Activated naive CD8-positive, alpha-beta T cell treated with anti-CD3 and anti-CD28 coated beads, Interleukin-2, amount 10 ng/mL, durations not matched to agents 7 days and 5 days (primary cell): ENCODE measurements around the gene SLC10A3. TPM values are rescaled to one million over a fixed set of nuclear protein-coding genes. Genes with fewer than 3 reads are reported as not detected.

Experiments
- ATAC-seq: fragments of 150-1000 bp; cut with Tn5 transposase; one replicate; pipeline ENCODE4 v1.10.0; 2021; ENCODE audit warnings: low read depth, moderate library complexity
- POLR2A ChIA-PET: fragments of 350-600 bp; sonication (Branson Sonifier 250); formaldehyde crosslinking; loops from one replicate; lab custom pipeline; 2021; ENCODE audit warnings: antibody characterized with exemption; lab: Charles Lee
- DNase-seq: peaks from one replicate; pipeline ENCODE4 v3.0.0; 2021
- H3K27ac Mint-ChIP-seq: one replicate; pipeline ENCODE4 v1.8.0; 2022; ENCODE audit warnings: mild to moderate bottlenecking, mixed read lengths
- H3K27me3 Mint-ChIP-seq: one replicate; pipeline ENCODE4 v1.8.0; 2022; ENCODE audit warnings: mild to moderate bottlenecking, moderate library complexity, mixed read lengths
- H3K36me3 Mint-ChIP-seq: one replicate; pipeline ENCODE4 v1.8.0; 2021; ENCODE audit warnings: mild to moderate bottlenecking, mixed read lengths
- H3K4me1 Mint-ChIP-seq: one replicate; pipeline ENCODE4 v1.8.0; 2021; ENCODE audit warnings: mixed read lengths
- H3K4me3 Mint-ChIP-seq: one replicate; pipeline ENCODE4 v1.8.0; 2022; ENCODE audit warnings: mild to moderate bottlenecking, moderate library complexity, mixed read lengths
- H3K9me3 Mint-ChIP-seq: one replicate; pipeline ENCODE4 v1.8.0; 2021; ENCODE audit warnings: mixed read lengths
- total RNA-seq, 2 experiments: library from RNA; stranded (reverse); gene quantifications; one replicate each; pipeline ENCODE4 v1.2.3, GENCODE V29; 2021

SLC10A3 gene, protein sequence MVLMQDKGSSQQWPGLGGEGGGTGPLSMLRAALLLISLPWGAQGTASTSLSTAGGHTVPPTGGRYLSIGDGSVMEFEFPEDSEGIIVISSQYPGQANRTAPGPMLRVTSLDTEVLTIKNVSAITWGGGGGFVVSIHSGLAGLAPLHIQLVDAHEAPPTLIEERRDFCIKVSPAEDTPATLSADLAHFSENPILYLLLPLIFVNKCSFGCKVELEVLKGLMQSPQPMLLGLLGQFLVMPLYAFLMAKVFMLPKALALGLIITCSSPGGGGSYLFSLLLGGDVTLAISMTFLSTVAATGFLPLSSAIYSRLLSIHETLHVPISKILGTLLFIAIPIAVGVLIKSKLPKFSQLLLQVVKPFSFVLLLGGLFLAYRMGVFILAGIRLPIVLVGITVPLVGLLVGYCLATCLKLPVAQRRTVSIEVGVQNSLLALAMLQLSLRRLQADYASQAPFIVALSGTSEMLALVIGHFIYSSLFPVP
- total RNA-seq: 10 to 100 TPM; 25.3 to 27.3 TPM

DNA sequence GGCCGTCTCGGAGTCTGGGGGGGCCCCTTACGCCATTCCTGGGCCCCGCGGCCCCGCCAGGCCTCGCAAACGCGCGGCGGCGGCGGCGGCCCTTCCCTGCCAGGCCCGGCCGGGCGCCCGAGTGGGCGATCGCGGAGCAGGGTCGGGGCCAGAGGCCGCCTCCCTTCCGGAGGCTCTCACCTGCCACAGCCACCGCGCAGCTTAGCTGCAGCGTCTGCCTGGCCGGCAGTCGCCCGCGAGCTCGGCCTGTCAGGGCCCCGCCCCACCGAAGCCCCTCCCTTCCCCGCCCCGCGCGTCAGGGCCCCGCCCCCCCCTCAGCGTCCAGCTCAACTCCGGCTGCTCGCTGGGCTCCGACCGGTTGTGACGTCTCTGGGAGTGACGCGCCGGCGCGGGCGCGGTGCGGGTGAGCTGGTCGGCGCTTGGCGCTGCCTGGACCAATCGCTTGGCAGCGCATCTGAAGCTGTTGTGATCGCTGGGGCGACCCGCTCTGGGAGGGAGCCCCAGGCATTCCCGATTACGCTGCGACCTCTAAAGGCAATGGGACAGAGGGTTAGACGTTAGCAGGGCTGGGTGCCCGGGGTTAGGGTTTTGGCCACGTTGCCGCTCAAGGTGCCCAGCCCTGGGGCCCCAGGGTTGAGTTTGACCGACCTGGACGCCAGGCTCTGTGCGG, at the start of gene SLC10A3:
Gene SLC10A3 (minus strand): TSS at position 216 of the 670 bp plus-strand sequence. CDS start 1,689 bp downstream, outside the sequence.
- H3K4me3 Mint-ChIP-seq: peak within 1 kb of the TSS; percentile 90
- no peaks in the 10 kb centered on the region for H3K27me3 Mint-ChIP-seq
- peaks cover 6% of the 10 kb centered on the region for H3K4me1 Mint-ChIP-seq
- H3K27ac Mint-ChIP-seq: peak within 1 kb of the TSS; percentile 92
- peaks cover 2% of the 10 kb centered on the region for H3K36me3 Mint-ChIP-seq
- peak; percentile 87 for ATAC-seq
- POLR2A ChIA-PET: interaction anchor here (0.8 to 3.3 kb wide), 20 partner anchors 9 to 470 kb away, joined by 3 to 32 read pairs (median 6); partner anchors contain the start of genes ATP6AP1, DNASE1L1, FAM3A and IKBKG
- peak; percentile 87 for DNase-seq
- no peaks in the 10 kb centered on the region for H3K9me3 Mint-ChIP-seq

DNA sequence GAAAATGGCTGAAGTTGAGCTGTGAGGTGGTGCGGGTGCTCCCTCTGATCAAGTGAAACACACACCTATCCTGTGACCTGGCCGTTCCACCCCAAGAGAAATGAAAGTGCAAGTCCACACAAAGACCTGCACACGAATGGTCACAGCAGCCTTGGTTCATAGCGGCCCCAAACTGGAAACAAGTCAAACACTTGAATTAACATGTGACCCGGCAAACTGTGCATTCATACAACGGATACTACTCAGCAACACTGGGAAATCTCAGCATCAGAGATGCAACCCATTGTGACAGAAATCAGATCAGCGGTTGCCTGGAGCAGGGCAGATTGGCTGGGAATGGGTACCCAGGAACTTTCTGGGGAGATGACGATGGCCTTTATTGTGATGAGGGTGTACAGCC, 48.6 kb upstream of the SLC10A3 start:
- no peak for ATAC-seq
- Mint-ChIP-seq H3K36me3 (no peaks in the 10 kb centered on the region), H3K27ac (no peak overlapping the region), H3K27me3 (no peaks in the 10 kb centered on the region), H3K9me3 (no peaks in the 10 kb centered on the region), H3K4me3 (no peak overlapping the region), H3K4me1 (peaks cover 21% of the 10 kb centered on the region)
- no peak for DNase-seq
- POLR2A ChIA-PET: no interaction called here

DNA sequence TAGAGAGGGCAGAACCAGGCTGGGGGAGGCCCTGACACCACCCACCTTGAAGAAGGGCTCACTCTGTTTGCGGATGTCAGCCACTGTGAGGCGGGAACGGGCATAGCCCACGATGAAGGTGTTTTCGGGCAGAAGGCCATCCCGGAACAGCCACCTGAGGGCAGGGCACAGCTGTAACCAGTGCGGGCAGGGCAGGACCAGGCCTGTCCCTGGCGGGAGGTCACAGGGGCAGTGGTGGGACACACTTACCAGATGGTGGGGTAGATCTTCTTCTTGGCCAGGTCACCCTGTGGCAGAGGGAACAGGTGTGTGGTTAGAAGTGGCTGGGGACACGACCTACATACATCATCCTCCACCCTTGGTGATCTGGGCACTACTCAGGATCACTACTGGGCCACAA, 45.5 kb upstream of the SLC10A3 start:
- DNase-seq: no peak
- Mint-ChIP-seq H3K4me1 (peaks cover 8% of the 10 kb centered on the region), H3K27ac (peak overlapping the region; percentile 16), H3K4me3 (no peak overlapping the region), H3K36me3 (peaks cover 2% of the 10 kb centered on the region), H3K27me3 (no peaks in the 10 kb centered on the region), H3K9me3 (no peaks in the 10 kb centered on the region)
- POLR2A ChIA-PET: no interaction called here
- ATAC-seq: no peak

DNA sequence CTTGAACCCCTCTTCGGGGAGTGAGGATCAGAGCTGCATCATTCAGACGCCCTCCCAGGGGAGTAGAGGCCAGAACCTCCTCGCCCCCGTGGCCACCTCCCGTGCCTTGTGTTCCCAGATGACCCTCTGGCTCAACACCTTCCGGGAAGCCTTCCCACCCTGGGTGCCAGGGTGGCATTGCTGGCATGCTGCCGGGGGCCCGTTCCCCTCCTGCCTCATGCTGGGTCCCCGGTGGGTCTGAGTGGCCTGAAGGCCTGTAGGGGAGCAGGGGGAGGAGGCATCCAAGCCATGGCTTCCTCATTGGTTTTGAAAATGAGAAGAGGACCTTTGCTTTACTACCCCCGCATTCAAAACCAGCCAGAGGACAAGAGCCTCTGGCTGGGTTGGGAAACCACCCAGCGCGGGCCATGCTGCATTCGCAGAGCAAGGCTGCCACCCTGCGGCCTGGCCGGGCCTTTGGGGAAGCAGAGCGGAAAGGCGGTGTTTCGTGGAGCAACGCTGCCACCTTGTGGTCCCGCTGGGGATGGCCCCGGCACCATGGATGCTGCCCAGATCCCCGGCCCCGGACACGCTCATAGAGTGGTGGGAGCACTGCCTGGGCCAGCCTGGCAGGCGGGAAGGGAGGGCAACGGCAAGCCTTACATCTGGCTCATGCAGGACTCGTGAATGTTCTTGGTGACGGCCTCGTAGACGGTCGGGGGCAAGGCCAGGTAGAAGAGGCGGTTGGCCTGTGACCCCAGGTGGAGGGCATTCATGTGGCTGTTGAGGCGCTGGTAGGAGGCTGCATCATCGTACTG, 44.3 kb upstream of the SLC10A3 start:
- ATAC-seq (peak; percentile 90), DNase-seq (peak; percentile 88)
- Mint-ChIP-seq H3K4me3 (no peak overlapping the region), H3K27ac (no peak overlapping the region), H3K27me3 (no peaks in the 10 kb centered on the region), H3K36me3 (peaks cover 2% of the 10 kb centered on the region), H3K4me1 (peaks cover 8% of the 10 kb centered on the region), H3K9me3 (no peaks in the 10 kb centered on the region)
- POLR2A ChIA-PET: no interaction called here

DNA sequence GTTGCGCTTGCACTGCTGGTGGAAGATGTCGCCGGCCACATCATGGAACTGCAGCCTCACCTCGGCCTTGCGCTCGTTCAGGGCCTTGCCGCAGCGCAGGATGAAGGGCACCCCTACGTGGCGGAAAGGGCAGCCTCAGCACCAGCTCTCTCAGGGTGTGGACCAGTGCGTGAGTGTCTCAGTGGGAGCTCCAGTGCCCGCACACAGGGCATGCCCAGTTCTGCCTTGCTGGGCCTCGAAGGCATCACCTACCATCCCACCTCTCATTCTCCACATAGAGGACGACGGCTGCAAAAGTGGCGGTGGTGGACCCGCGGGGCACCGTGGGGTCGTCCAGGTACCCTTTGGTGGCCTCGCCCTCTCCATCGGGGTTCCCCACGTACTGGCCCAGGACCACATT, 42.3 kb upstream of the SLC10A3 start:
- POLR2A ChIA-PET: interaction anchor here (1.7 to 1.8 kb wide), 2 partner anchors 134 to 136 kb away, joined by 6 to 7 read pairs; partner anchors contain the start of gene RPL10
- ATAC-seq: no peak
- no peak for DNase-seq
- peaks cover 2% of the 10 kb centered on the region for H3K36me3 Mint-ChIP-seq
- peaks cover 1% of the 10 kb centered on the region for H3K4me1 Mint-ChIP-seq
- H3K4me3 Mint-ChIP-seq: no peak overlapping the region
- H3K27ac Mint-ChIP-seq: no peak overlapping the region
- H3K9me3 Mint-ChIP-seq: no peaks in the 10 kb centered on the region
- no peaks in the 10 kb centered on the region for H3K27me3 Mint-ChIP-seq

DNA sequence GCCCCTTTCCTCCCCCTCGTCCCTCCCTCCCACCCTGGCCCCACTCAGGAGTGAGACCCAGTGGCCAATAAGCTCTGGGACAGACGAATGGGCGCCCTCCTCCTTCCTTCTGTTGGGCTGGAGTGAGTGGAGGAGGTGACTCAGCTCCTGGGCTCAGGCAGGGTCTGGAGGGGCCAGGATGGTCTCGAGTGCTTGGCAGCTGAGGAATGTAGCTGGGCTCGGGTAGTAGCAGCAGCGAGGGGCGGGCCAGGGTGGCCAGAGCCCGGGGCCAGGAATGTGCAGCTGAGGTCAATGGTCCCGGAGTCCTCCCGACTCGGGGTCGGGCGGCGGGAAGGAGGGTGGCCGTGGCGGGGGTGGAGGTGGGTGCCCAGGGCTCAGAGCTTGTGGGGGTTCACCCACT, 41.2 kb upstream of the SLC10A3 start:
- Mint-ChIP-seq H3K27ac (no peak overlapping the region), H3K27me3 (no peaks in the 10 kb centered on the region), H3K4me1 (peaks cover 6% of the 10 kb centered on the region), H3K9me3 (no peaks in the 10 kb centered on the region), H3K36me3 (peaks cover 2% of the 10 kb centered on the region), H3K4me3 (no peak overlapping the region)
- POLR2A ChIA-PET: interaction anchor here (1.7 to 1.8 kb wide), 2 partner anchors 133 to 135 kb away, joined by 6 to 7 read pairs; partner anchors contain the start of gene RPL10
- no peak for DNase-seq
- ATAC-seq: no peak

DNA sequence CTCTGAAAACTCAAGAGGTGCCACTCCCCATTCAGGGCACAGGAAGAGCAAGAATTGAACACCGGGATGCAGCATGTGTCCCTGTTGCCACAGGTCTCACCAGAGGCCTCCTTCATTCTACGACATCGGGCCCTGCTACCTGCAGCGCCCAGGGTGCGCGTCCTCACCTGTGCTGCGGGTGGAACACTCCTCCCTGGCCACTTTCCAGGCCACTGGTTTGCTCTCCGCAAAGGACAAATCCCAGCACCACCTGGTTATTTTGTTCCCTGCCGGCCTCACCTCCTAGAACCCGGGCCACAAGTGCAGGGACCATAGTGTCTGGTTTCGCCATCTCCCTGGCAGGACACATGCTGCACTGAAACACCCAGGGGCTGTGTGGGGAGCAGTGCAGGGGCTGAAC, 39.9 kb upstream of the SLC10A3 start:
- Mint-ChIP-seq H3K9me3 (no peaks in the 10 kb centered on the region), H3K4me3 (no peak overlapping the region), H3K4me1 (peaks cover 14% of the 10 kb centered on the region), H3K36me3 (peaks cover 2% of the 10 kb centered on the region), H3K27me3 (no peaks in the 10 kb centered on the region), H3K27ac (no peak overlapping the region)
- DNase-seq (no peak), ATAC-seq (no peak)
- POLR2A ChIA-PET: no interaction called here

DNA sequence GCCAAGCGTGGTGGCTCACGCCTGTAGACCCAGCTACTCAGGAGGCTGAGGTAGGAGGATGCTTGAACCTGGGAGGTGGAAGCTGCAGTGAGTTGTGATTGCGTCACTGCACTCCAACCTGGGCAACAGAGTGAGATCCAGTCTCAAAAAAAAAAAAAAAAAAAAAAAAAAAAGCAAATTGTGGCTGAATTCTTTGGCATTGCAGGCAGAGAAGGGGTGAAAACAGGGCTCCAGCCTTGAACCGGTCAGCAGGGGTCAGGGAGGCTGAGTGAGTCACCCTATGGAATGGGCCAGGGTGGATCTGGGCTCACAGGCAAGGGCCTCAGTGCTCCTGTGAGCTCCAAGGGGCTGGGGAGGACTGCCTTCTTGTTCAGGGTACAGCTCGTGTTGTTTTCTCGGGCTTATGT, 38.8 kb upstream of the SLC10A3 start:
- no peak overlapping the region for H3K4me3 Mint-ChIP-seq
- DNase-seq: no peak

DNA sequence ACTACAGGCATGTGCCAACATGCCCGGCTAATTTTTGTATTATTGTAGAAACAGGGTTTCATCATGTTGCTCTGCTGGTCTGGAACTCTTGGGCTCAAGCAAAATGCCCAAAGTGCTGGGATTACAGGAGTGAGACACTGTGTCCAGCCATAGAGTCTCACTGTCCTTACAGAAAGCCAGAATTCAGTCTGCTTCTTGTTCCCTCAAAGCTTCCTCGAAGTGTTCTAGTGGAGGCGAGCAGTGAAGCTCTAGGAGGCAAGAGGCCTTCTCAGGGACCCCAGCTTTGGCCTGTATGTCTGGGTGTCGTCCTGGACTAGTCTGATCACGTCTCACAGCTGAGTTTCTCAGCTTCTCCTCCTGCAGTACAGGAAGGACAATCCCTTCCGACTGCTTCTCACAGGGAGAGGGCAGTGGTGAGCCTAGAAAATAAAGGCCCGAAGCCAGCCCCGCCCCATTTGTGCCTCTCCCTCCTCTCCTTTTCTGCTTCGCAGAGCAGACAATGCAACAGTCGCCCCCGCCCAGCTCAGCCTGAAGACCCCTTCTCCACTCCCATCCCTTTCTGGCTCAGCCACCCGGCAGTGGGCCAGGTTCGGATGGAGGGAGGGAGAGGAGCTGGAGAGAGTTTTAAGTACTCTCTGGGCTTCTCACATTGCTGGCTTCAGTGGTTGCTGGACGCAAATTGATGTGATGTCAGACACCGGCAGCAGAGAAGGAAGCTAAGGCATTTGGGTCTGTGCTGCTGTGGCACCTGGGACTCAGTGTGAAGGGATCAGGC, 36.7 kb upstream of the SLC10A3 start:
- Mint-ChIP-seq H3K27me3 (no peaks in the 10 kb centered on the region), H3K27ac (peak overlapping the region; percentile 77), H3K36me3 (no peaks in the 10 kb centered on the region), H3K4me1 (peaks cover 14% of the 10 kb centered on the region), H3K4me3 (peak overlapping the region; percentile 19), H3K9me3 (no peaks in the 10 kb centered on the region)
- POLR2A ChIA-PET: interaction anchor here (0.7 to 2.0 kb wide), 7 partner anchors 11 to 129 kb away, joined by 3 to 15 read pairs (median 6); partner anchors contain the start of genes FAM3A and SLC10A3
- DNase-seq (peak; percentile 65), ATAC-seq (peak; percentile 88)

More for the DNA sequence above, 38.8 kb upstream of the SLC10A3 start:
- no peak for ATAC-seq
- Mint-ChIP-seq H3K27me3 (no peaks in the 10 kb centered on the region), H3K27ac (no peak overlapping the region), H3K4me1 (peaks cover 14% of the 10 kb centered on the region), H3K9me3 (no peaks in the 10 kb centered on the region), H3K36me3 (peaks cover 2% of the 10 kb centered on the region)
- POLR2A ChIA-PET: no interaction called here

DNA sequence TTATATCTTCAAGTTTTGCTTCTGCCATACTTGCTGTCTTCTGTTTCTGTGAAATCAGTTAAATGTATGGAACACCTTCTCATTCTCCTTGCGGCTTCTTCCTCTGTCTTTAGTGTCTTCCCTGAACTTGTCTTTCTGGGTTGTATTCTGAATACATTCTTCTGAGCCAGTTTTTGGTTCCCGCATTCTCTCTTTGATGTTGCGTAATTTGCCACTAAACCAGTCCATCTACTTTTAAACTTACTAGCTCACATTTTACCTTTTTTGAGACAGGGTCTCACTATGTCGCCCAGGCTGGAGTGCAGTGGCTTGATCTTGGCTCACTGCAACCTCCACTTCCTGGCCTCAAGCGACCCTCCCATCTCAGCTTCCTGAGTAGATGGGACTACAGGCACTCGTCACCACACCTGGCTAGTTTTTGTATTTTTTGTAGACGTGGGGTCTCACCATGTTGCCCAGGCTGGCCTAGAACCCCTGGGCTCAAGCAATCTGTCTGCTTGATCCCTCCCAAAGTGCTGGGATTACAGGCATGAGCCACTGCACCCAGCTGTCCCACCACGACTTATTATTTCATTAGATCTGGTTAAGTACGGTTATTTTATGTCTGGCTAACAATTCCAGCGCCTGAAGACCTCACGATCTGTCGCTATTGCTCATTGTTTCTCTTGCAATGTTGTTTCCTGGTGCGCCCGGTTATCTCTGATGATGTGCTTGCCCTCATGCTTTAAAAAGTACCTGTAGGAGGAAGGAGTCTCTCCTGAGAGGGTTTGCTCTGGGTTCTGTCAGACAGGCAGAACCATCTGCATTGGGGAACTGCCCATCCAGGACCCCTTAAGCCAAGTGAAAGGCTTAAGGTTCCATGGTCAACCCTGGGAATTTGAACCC, 35.4 kb upstream of the SLC10A3 start:
- POLR2A ChIA-PET: interaction anchor here (1.3 kb wide), 2 partner anchors 36 to 128 kb away, joined by 3 to 4 read pairs; partner anchors contain the start of gene SLC10A3
- H3K27ac Mint-ChIP-seq: peak overlapping the region; percentile 81
- H3K4me1 Mint-ChIP-seq: peaks cover 14% of the 10 kb centered on the region
- peak overlapping the region; percentile 22 for H3K4me3 Mint-ChIP-seq
- DNase-seq: no peak
- ATAC-seq: no peak
- H3K27me3 Mint-ChIP-seq: no peaks in the 10 kb centered on the region
- H3K9me3 Mint-ChIP-seq: no peaks in the 10 kb centered on the region
- H3K36me3 Mint-ChIP-seq: no peaks in the 10 kb centered on the region

DNA sequence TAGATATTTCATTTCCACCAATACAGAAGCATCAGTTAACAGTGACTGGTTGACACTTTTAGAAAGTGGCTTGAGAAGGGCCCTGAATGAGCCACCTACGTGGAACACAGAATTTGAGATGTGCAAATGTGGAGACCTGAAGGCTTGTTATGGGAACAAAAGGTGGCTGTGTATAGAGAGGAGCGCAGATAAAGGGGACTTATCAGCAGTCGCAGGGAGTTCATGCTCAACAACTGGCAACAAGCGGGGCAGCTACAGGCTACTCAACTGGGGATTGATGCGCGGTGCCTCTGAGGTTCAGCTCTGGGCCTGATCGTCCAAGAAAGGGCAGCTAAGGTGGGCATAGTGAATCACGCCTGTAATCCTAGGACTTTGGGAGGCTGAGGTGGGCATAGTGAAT, 29.0 kb upstream of the SLC10A3 start:
- Mint-ChIP-seq H3K4me3 (no peak overlapping the region), H3K36me3 (peaks cover 5% of the 10 kb centered on the region), H3K27me3 (no peaks in the 10 kb centered on the region), H3K9me3 (no peaks in the 10 kb centered on the region), H3K4me1 (peaks cover 10% of the 10 kb centered on the region), H3K27ac (no peak overlapping the region)
- POLR2A ChIA-PET: no interaction called here
- DNase-seq: no peak
- no peak for ATAC-seq
